Activated naive CD4-positive, alpha-beta T cell treated with anti-CD3 and anti-CD28 coated beads, Interleukin-2, amount 50 U/mL, for 24 hours (primary cell): ENCODE measurements around the gene RFK.

Experiments used
- H3K27ac Mint-ChIP-seq: one replicate; pipeline ENCODE4 v1.8.0; 2021; ENCODE audit warnings: mild to moderate bottlenecking, mixed read lengths
- H3K27me3 Mint-ChIP-seq: one replicate; pipeline ENCODE4 v1.8.0; 2021; ENCODE audit warnings: mixed read lengths
- H3K36me3 Mint-ChIP-seq: one replicate; pipeline ENCODE4 v1.8.0; 2021; ENCODE audit warnings: mixed read lengths
- H3K4me1 Mint-ChIP-seq: one replicate; pipeline ENCODE4 v1.8.0; 2021; ENCODE audit warnings: mixed read lengths
- H3K4me3 Mint-ChIP-seq: one replicate; pipeline ENCODE4 v1.8.0; 2021; ENCODE audit warnings: mild to moderate bottlenecking, mixed read lengths
- H3K9me3 Mint-ChIP-seq: one replicate; pipeline ENCODE4 v1.8.0; 2021; ENCODE audit warnings: mixed read lengths

RFK gene

GRCh38 chr9:76419782-76420380, 25.7 kb upstream of the RFK start:
- H3K27ac Mint-ChIP-seq = no peak overlapping the region
- no peaks in the 10 kb centered on the region for H3K9me3 Mint-ChIP-seq
- H3K27me3 Mint-ChIP-seq = no peaks in the 10 kb centered on the region
- H3K4me3 Mint-ChIP-seq = no peak overlapping the region
- H3K4me1 Mint-ChIP-seq = peaks cover 9% of the 10 kb centered on the region
- no peaks in the 10 kb centered on the region for H3K36me3 Mint-ChIP-seq

GRCh38 chr9:76417394-76417793, 23.2 kb upstream of the RFK start:
- H3K4me1 Mint-ChIP-seq = peaks cover 5% of the 10 kb centered on the region
- H3K27me3 Mint-ChIP-seq = no peaks in the 10 kb centered on the region
- no peak overlapping the region for H3K4me3 Mint-ChIP-seq
- peaks cover 7% of the 10 kb centered on the region for H3K36me3 Mint-ChIP-seq
- peaks cover 11% of the 10 kb centered on the region for H3K9me3 Mint-ChIP-seq
- no peak overlapping the region for H3K27ac Mint-ChIP-seq

- Mint-ChIP-seq H3K9me3 (peaks cover 11% of the 10 kb centered on the region), H3K36me3 (peaks cover 7% of the 10 kb centered on the region), H3K4me3 (no peak overlapping the region), H3K4me1 (peaks cover 5% of the 10 kb centered on the region), H3K27ac (no peak overlapping the region), H3K27me3 (no peaks in the 10 kb centered on the region)
These were observed 21.5 kb upstream of the RFK start for GRCh38 chr9:76415731-76416130.

GRCh38 chr9:76415154-76415553, 20.9 kb upstream of the RFK start:
- Mint-ChIP-seq H3K27ac (no peak overlapping the region), H3K4me1 (peaks cover 5% of the 10 kb centered on the region), H3K27me3 (no peaks in the 10 kb centered on the region), H3K4me3 (no peak overlapping the region), H3K9me3 (peaks cover 11% of the 10 kb centered on the region), H3K36me3 (peaks cover 7% of the 10 kb centered on the region)

- Mint-ChIP-seq H3K4me3 (no peak overlapping the region), H3K36me3 (peaks cover 7% of the 10 kb centered on the region), H3K4me1 (peaks cover 5% of the 10 kb centered on the region), H3K9me3 (peaks cover 11% of the 10 kb centered on the region), H3K27ac (no peak overlapping the region), H3K27me3 (no peaks in the 10 kb centered on the region)
These were observed 20.4 kb upstream of the RFK start for GRCh38 chr9:76414661-76415060.

GRCh38 chr9:76413658-76414057, 19.4 kb upstream of the RFK start:
- Mint-ChIP-seq H3K36me3 (peaks cover 7% of the 10 kb centered on the region), H3K27me3 (no peaks in the 10 kb centered on the region), H3K27ac (no peak overlapping the region), H3K4me3 (no peak overlapping the region), H3K4me1 (peaks cover 5% of the 10 kb centered on the region), H3K9me3 (peaks cover 11% of the 10 kb centered on the region)

GRCh38 chr9:76412638-76413037, 18.4 kb upstream of the RFK start:
- peaks cover 7% of the 10 kb centered on the region for H3K36me3 Mint-ChIP-seq
- no peaks in the 10 kb centered on the region for H3K27me3 Mint-ChIP-seq
- peaks cover 5% of the 10 kb centered on the region for H3K4me1 Mint-ChIP-seq
- H3K27ac Mint-ChIP-seq = no peak overlapping the region
- peaks cover 11% of the 10 kb centered on the region for H3K9me3 Mint-ChIP-seq
- no peak overlapping the region for H3K4me3 Mint-ChIP-seq

- Mint-ChIP-seq H3K27ac (no peak overlapping the region), H3K36me3 (no peaks in the 10 kb centered on the region), H3K4me3 (no peak overlapping the region), H3K27me3 (no peaks in the 10 kb centered on the region), H3K9me3 (no peaks in the 10 kb centered on the region), H3K4me1 (peaks cover 11% of the 10 kb centered on the region)
These were observed 11.6 kb upstream of the RFK start for GRCh38 chr9:76405868-76406267.

GRCh38 chr9:76405340-76405739, 11.1 kb upstream of the RFK start:
- Mint-ChIP-seq H3K4me1 (peaks cover 11% of the 10 kb centered on the region), H3K36me3 (no peaks in the 10 kb centered on the region), H3K27me3 (no peaks in the 10 kb centered on the region), H3K4me3 (no peak overlapping the region), H3K27ac (no peak overlapping the region), H3K9me3 (no peaks in the 10 kb centered on the region)

- no peak overlapping the region for H3K4me3 Mint-ChIP-seq
- H3K9me3 Mint-ChIP-seq = no peaks in the 10 kb centered on the region
- H3K27me3 Mint-ChIP-seq = no peaks in the 10 kb centered on the region
- peak overlapping the region; percentile 48 for H3K27ac Mint-ChIP-seq
- H3K36me3 Mint-ChIP-seq = no peaks in the 10 kb centered on the region
- H3K4me1 Mint-ChIP-seq = peaks cover 11% of the 10 kb centered on the region
These were observed 10.2 kb upstream of the RFK start for GRCh38 chr9:76404401-76404800.

GRCh38 chr9:76403352-76403751, 9.1 kb upstream of the RFK start:
- peak overlapping the region; percentile 80 for H3K27ac Mint-ChIP-seq
- H3K9me3 Mint-ChIP-seq = no peaks in the 10 kb centered on the region
- no peaks in the 10 kb centered on the region for H3K27me3 Mint-ChIP-seq
- H3K4me1 Mint-ChIP-seq = peaks cover 11% of the 10 kb centered on the region
- peak overlapping the region; percentile 75 for H3K4me3 Mint-ChIP-seq
- no peaks in the 10 kb centered on the region for H3K36me3 Mint-ChIP-seq

- Mint-ChIP-seq H3K9me3 (no peaks in the 10 kb centered on the region), H3K27me3 (no peaks in the 10 kb centered on the region), H3K4me3 (no peak overlapping the region), H3K36me3 (no peaks in the 10 kb centered on the region), H3K4me1 (peaks cover 11% of the 10 kb centered on the region), H3K27ac (no peak overlapping the region)
These were observed 7.5 kb upstream of the RFK start for GRCh38 chr9:76401580-76402354.

- H3K27me3 Mint-ChIP-seq = no peaks in the 10 kb centered on the region
- peaks cover 11% of the 10 kb centered on the region for H3K4me1 Mint-ChIP-seq
- H3K27ac Mint-ChIP-seq = no peak overlapping the region
- no peaks in the 10 kb centered on the region for H3K9me3 Mint-ChIP-seq
- no peak overlapping the region for H3K4me3 Mint-ChIP-seq
- H3K36me3 Mint-ChIP-seq = no peaks in the 10 kb centered on the region
These were observed 7.0 kb upstream of the RFK start for GRCh38 chr9:76401176-76401575.

- Mint-ChIP-seq H3K4me3 (no peak overlapping the region), H3K36me3 (no peaks in the 10 kb centered on the region), H3K27me3 (no peaks in the 10 kb centered on the region), H3K9me3 (no peaks in the 10 kb centered on the region), H3K27ac (no peak overlapping the region), H3K4me1 (peaks cover 11% of the 10 kb centered on the region)
These were observed 6.4 kb upstream of the RFK start for GRCh38 chr9:76400534-76401096.

- Mint-ChIP-seq H3K27ac (no peak overlapping the region), H3K4me1 (peaks cover 18% of the 10 kb centered on the region)
These were observed 5.6 kb upstream of the RFK start for GRCh38 chr9:76399856-76400255.

GRCh38 chr9:76396597-76396996, 2.4 kb upstream of the RFK start:
- H3K27me3 Mint-ChIP-seq = no peaks in the 10 kb centered on the region
- no peak overlapping the region for H3K4me3 Mint-ChIP-seq
- no peaks in the 10 kb centered on the region for H3K9me3 Mint-ChIP-seq
- H3K36me3 Mint-ChIP-seq = peaks cover 9% of the 10 kb centered on the region
- H3K27ac Mint-ChIP-seq = no peak overlapping the region
- H3K4me1 Mint-ChIP-seq = peaks cover 26% of the 10 kb centered on the region

More at GRCh38 chr9:76399856-76400255, 5.6 kb upstream of the RFK start:
- Mint-ChIP-seq H3K9me3 (no peaks in the 10 kb centered on the region), H3K27me3 (no peaks in the 10 kb centered on the region), H3K36me3 (no peaks in the 10 kb centered on the region), H3K4me3 (no peak overlapping the region)
